ELF-1 (cell line): ENCODE measurements around the gene FAIM.
"Not testable (repeated sequence)": the region's sequence is repeated elsewhere in the genome, so short reads cannot be mapped to it uniquely, and the experiment has no call there.

Experiments used
- DNase-seq: peaks from one replicate; pipeline ENCODE4 v3.0.0-alpha.2; 2016; ENCODE audit warnings: low read depth, low spot score

Gene FAIM

DNA sequence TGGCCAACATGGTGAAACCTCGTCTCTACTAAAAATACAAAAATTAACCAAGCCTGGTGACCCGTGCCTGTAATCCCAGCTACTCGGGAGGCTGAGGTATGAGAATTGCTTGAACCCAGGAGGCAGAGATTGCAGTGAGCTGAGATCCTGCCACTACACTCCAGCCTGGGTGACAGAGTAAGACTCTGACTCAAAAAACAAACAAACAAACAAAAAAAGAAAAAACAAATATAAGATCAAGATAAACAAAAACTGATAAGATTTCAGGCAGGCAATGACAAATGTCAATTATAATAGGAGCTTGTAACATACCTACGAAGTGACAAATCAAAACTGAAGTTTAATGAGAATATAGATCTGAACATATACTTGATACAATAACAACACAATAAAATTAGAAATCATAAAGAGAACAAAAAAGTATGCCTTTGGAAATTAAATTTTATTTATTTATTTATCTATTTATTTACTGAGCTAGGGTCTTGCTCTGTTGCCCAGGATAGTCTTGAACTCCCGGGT, 70.4 kb downstream of the FAIM start:
- no peak for DNase-seq

GRCh38 chr3:138680974-138681373, 72.4 kb downstream of the FAIM start:
- not testable (repeated sequence) for DNase-seq

DNA sequence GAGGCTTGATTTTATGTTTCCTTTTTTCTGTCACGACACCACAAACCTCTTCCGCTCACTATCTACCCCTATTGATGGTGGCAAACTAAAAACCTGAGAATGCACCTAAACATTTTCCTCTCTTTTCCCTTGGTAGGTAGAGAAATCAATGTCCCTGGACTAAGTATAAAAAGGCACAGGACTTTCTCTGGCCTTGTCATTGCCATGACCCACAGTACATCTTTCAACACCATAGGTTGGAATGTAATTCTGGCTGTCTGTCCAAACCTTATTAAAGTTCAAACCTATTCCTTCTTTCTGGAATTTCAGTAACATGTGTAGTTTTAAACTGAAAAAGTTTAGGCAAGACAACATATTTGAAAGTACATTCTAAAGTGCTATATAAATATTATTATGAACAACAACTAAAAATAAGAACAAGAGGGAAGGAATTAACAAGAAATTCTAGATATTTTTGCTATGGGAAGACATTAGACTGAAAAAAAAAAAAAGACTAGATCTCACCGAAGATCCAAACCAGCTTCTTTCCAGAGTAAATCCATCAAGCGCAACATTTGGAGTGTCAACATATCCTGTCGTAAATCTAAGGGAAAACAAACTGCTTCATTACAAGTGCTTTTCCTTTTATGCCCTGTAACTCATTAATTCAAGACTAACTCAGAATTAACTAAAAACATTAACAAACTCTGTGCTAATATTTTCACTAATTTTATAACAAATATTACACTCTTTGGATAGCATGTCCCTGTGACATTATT, 73.1 kb downstream of the FAIM start:
- no peak for DNase-seq

DNA sequence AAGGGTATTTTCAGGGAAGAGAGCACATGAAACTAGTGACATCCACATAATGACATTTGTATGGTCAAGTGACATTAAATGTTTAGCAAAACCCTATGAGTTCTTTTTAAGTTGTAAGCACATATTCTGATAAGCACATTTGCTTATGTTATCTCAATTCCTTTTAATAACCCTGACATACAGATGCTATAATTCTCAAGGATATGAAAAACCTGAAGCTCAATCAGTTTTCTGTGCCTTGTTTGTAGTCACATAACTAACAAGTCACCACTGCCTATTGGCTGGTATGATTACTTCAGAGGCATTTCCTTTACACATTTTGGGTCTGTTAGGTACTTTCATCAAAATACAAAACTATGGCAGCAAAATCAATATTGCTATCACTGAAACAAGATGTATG, 74.1 kb downstream of the FAIM start:
- no peak for DNase-seq
